PC-9 (cell line): ENCODE results near the gene CD1D.
"Not testable (repeated sequence)": the region's sequence is repeated elsewhere in the genome, so short reads cannot be mapped to it uniquely, and the experiment has no call there.

Source experiments
- CTCF ChIP-seq: fragments of 200-600 bp; sonication (generic); conservative IDR thresholded peaks from 2 replicates; pipeline ENCODE4 v1.6.1; 2017; ENCODE audit warnings: mixed run types, antibody characterized with exemption, mild to moderate bottlenecking, moderate library complexity
- EZH2 ChIP-seq: fragments of 200-600 bp; sonication (generic); IDR thresholded peaks from 2 replicates; pipeline ENCODE4 v1.8.0; 2017; ENCODE audit warnings: antibody characterized with exemption, low read depth

- TF ChIP-seq CTCF, EZH2: not testable (repeated sequence)
Observed at GRCh38 chr1:158175915-158176314, 4.8 kb upstream of the CD1D start.
